ENCODE results near the gene NFATC2.
"Not testable (repeated sequence)": the region's sequence is repeated elsewhere in the genome, so short reads cannot be mapped to it uniquely, and the experiment has no call there.

Gene NFATC2

GRCh38 chr20:51545515-51545914 is 3.0 kb upstream of the NFATC2 start:
- DNase-seq = no peak
- in situ Hi-C loops (cut with MboI; ENCODE audit: low pct_unique_long_range_greater_than_20kb, low sequenced_read_pairs) = no loop called here

GRCh38 chr20:51543422-51543788 is 886 bp upstream of the NFATC2 start:
- in situ Hi-C loops (cut with MboI; ENCODE audit: low pct_unique_long_range_greater_than_20kb, low sequenced_read_pairs) = no loop called here
- DNase-seq = no peak

- DNase-seq = peak; percentile 71
- in situ Hi-C loops (cut with MboI; ENCODE audit: low pct_unique_long_range_greater_than_20kb, low sequenced_read_pairs) = no loop called here
Measured at GRCh38 chr20:51542033-51542570, 417 bp downstream of the NFATC2 start.

GRCh38 chr20:51541189-51542032 is 1.1 kb downstream of the NFATC2 start:
- in situ Hi-C loops (cut with MboI; ENCODE audit: low pct_unique_long_range_greater_than_20kb, low sequenced_read_pairs) = no loop called here
- DNase-seq = peak; percentile 99

GRCh38 chr20:51540580-51540979 is 1.9 kb downstream of the NFATC2 start:
- in situ Hi-C loops (cut with MboI; ENCODE audit: low pct_unique_long_range_greater_than_20kb, low sequenced_read_pairs) = no loop called here
- DNase-seq = no peak

GRCh38 chr20:51540074-51540473 is 2.4 kb downstream of the NFATC2 start:
- in situ Hi-C loops (cut with MboI; ENCODE audit: low pct_unique_long_range_greater_than_20kb, low sequenced_read_pairs); DNase-seq: not testable (repeated sequence)

GRCh38 chr20:51536116-51537069 is 6.1 kb downstream of the NFATC2 start:
- in situ Hi-C loops (cut with MboI; ENCODE audit: low pct_unique_long_range_greater_than_20kb, low sequenced_read_pairs) = no loop called here
- DNase-seq = no peak

GRCh38 chr20:51535674-51536073 is 6.8 kb downstream of the NFATC2 start:
- no peak for DNase-seq
- in situ Hi-C loops (cut with MboI; ENCODE audit: low pct_unique_long_range_greater_than_20kb, low sequenced_read_pairs) = no loop called here

- in situ Hi-C loops (cut with MboI; ENCODE audit: low pct_unique_long_range_greater_than_20kb, low sequenced_read_pairs) = no loop called here
- DNase-seq = peak; percentile 85
Measured at GRCh38 chr20:51535075-51535386, 7.5 kb downstream of the NFATC2 start.

- in situ Hi-C loops (cut with MboI; ENCODE audit: low pct_unique_long_range_greater_than_20kb, low sequenced_read_pairs) = no loop called here
- no peak for DNase-seq
Measured at GRCh38 chr20:51533291-51534172, 9.0 kb downstream of the NFATC2 start.

- in situ Hi-C loops (cut with MboI; ENCODE audit: low pct_unique_long_range_greater_than_20kb, low sequenced_read_pairs) = no loop called here
Measured at GRCh38 chr20:51532577-51533191, 9.8 kb downstream of the NFATC2 start.

GRCh38 chr20:51531712-51532456 is 10.6 kb downstream of the NFATC2 start:
- no peak for DNase-seq
- in situ Hi-C loops (cut with MboI; ENCODE audit: low pct_unique_long_range_greater_than_20kb, low sequenced_read_pairs) = no loop called here

More at GRCh38 chr20:51532577-51533191, 9.8 kb downstream of the NFATC2 start:
- peak; percentile 50 for DNase-seq

GRCh38 chr20:51531141-51531710 is 11.3 kb downstream of the NFATC2 start:
- DNase-seq = no peak

GRCh38 chr20:51529758-51530157 is 12.8 kb downstream of the NFATC2 start:
- in situ Hi-C loops (cut with MboI; ENCODE audit: low pct_unique_long_range_greater_than_20kb, low sequenced_read_pairs) = no loop called here
- no peak for DNase-seq

More at GRCh38 chr20:51531141-51531710, 11.3 kb downstream of the NFATC2 start:
- in situ Hi-C loops (cut with MboI; ENCODE audit: low pct_unique_long_range_greater_than_20kb, low sequenced_read_pairs) = no loop called here

- in situ Hi-C loops (cut with MboI; ENCODE audit: low pct_unique_long_range_greater_than_20kb, low sequenced_read_pairs) = no loop called here
- no peak for DNase-seq
Measured at GRCh38 chr20:51529081-51529681, 13.3 kb downstream of the NFATC2 start.

- in situ Hi-C loops (cut with MboI; ENCODE audit: low pct_unique_long_range_greater_than_20kb, low sequenced_read_pairs) = no loop called here
- DNase-seq = no peak
Measured at GRCh38 chr20:51528263-51529027, 14.1 kb downstream of the NFATC2 start.
